Posterior vena cava (tissue), 2 donors: ENCODE measurements around the gene VPS18. TPM values are rescaled to one million over a fixed set of nuclear protein-coding genes. Genes with fewer than 3 reads are reported as not detected.
A peak's percentile ranks its signal among the peaks of the same experiment; 100 is the strongest.

Source experiments
- DNase-seq: peaks from one replicate; pipeline ENCODE4 v3.0.0-alpha.2; 2020; ENCODE audit warnings: low spot score
- intact Hi-C, 2 donors: fragments of 100-400 bp; cut with DNase I; formaldehyde crosslinking; loops; one replicate each; pipeline versions ENCODE4 v1.14.1 to v1.14.2; 2022 to 2023
- total RNA-seq, 2 donors: library from RNA; stranded (reverse); fragmentation: NEBNext Ultra II Directional; extraction: Animal tissue kit (Norgen Biotek cat#: 25700); gene quantifications; one replicate each; pipeline ENCODE4 v1.2.1, GENCODE V29; 2021
- donor health status: DM: yes; HTN: yes; CAD: no.
- donor health status: DM: yes; HTN: yes; CAD: no.

Gene VPS18
- total RNA-seq, 2 donors from 2014 or later, result 21.9 to 23.3 TPM

DNA sequence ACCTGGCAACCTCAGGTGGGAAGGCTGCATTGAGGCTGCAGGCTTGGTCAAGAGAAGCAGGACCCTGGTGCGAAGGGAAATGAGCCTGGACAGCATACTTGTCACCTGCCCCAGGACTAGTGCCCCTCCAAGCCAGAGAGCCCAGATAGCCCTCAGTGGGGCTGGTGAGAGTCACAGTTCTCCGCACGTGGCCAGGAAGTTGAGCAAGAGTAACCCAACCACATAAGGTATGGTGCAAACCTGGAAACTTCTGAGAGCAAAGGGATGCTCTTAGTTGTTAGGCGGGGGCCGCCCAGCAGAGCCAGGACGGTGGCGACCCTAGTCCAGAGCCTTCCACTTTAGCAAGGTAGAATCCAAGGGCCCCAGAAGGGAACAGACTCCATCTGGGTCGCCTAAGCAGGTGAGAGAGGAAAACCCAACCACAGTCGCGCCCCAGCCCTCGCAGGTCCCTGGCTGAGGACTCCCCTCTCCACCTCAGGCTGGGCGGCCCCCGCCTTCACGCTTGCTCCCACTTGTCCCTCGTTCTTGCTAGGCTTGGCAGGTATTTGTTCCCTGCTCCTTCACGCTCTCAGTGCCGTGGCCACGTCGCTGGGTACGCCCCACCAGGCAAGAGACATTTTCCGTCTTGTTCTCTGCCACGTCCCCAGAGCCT is 1.1 kb upstream of the VPS18 start:
- DNase-seq, result no peak
- intact Hi-C loops, result loop anchor here in 1 of 2 donors (5.0 kb wide), 1 partner anchor 36 kb away; no protein-coding TSS in a partner anchor

DNA sequence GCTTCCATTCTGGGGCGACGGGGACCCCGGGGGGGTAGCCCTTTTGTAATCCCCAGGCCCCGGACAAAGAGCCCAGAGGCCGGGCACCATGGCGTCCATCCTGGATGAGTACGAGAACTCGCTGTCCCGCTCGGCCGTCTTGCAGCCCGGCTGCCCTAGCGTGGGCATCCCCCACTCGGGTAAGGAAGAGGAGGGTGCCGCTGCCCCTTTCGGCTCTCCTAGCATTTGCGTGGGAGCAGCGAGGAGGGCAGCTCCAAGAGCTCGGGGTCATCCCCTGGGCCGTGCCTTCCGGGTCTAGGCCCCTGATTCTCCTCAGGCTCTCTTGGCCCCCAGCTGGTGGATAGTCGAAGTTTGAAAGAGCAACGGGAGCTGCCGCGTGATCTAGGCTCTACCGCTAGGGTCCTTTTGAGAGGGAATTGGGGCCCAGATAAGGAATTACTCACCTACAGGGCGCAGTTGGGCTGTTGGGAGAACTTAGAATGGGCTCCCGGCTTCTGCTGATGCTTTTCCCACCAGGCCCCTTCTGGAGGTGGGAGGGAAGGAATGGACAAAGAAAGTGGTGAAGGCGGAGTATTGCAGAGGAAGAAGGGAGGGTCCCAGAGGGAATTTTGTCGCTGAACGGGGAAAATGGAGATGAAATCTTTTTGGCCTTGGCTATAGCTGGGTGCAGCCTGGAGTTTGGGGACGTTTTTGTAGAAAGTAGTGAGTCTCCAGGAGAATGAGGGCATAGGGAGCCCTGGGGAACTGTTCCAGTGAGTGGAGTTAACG is 615 bp downstream of the VPS18 start:
- peak; percentile 86 for DNase-seq
- intact Hi-C loops, result loop anchor here in 1 of 2 donors (5.0 kb wide), 1 partner anchor 38 kb away; no protein-coding TSS in a partner anchor

DNA sequence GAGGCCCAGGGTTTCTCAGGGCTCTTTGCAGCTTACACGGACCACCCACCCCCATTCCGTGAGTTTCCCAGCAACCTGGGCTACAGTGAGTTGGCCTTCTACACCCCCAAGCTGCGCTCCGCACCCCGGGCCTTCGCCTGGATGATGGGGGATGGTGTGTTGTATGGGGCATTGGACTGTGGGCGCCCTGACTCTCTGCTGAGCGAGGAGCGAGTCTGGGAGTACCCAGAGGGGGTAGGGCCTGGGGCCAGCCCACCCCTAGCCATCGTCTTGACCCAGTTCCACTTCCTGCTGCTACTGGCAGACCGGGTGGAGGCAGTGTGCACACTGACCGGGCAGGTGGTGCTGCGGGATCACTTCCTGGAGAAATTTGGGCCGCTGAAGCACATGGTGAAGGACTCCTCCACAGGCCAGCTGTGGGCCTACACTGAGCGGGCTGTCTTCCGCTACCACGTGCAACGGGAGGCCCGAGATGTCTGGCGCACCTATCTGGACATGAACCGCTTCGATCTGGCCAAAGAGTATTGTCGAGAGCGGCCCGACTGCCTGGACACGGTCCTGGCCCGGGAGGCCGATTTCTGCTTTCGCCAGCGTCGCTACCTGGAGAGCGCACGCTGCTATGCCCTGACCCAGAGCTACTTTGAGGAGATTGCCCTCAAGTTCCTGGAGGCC is 5.4 kb downstream of the VPS18 start:
- no peak for DNase-seq

DNA sequence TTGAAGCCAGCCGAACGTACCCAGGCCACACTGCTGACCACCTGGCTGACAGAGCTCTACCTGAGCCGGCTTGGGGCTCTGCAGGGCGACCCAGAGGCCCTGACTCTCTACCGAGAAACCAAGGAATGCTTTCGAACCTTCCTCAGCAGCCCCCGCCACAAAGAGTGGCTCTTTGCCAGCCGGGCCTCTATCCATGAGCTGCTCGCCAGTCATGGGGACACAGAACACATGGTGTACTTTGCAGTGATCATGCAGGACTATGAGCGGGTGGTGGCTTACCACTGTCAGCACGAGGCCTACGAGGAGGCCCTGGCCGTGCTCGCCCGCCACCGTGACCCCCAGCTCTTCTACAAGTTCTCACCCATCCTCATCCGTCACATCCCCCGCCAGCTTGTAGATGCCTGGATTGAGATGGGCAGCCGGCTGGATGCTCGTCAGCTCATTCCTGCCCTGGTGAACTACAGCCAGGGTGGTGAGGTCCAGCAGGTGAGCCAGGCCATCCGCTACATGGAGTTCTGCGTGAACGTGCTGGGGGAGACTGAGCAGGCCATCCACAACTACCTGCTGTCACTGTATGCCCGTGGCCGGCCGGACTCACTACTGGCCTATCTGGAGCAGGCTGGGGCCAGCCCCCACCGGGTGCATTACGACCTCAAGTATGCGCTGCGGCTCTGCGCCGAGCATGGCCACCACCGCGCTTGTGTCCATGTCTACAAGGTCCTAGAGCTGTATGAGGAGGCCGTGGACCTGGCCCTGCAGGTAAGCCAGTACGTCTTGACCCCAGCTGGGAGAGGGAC is 6.2 kb downstream of the VPS18 start:
- DNase-seq, result no peak
- intact Hi-C loops, result loop anchor here (10.0 kb wide), 1 partner anchor 284 kb away; no protein-coding TSS in a partner anchor

More for the DNA sequence above, 5.4 kb downstream of the VPS18 start:
- intact Hi-C loops, result loop anchor here (10.0 kb wide), 1 partner anchor 285 kb away; no protein-coding TSS in a partner anchor

DNA sequence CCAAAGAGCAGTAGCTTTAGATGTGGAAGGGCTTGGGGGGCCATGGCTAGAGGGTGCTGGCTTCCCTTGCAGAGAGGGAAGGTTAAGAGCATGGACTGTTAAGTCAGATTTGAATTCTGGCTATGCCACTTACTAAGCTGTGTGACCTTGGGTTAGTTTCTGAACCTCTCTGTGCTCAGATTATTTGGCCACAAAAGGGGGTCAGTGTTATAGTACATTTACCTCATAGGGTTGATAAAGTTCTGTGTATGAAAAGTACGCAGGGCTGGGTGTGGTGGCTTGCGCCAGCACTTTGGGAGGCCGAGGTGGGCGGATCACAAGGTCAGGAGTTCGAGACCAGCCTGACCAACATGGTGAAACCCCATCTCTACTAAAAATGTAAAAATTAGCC is 6.8 kb downstream of the VPS18 start:
- no peak for DNase-seq
- intact Hi-C loops, result loop anchor here (10.0 kb wide), 1 partner anchor 284 kb away; no protein-coding TSS in a partner anchor

DNA sequence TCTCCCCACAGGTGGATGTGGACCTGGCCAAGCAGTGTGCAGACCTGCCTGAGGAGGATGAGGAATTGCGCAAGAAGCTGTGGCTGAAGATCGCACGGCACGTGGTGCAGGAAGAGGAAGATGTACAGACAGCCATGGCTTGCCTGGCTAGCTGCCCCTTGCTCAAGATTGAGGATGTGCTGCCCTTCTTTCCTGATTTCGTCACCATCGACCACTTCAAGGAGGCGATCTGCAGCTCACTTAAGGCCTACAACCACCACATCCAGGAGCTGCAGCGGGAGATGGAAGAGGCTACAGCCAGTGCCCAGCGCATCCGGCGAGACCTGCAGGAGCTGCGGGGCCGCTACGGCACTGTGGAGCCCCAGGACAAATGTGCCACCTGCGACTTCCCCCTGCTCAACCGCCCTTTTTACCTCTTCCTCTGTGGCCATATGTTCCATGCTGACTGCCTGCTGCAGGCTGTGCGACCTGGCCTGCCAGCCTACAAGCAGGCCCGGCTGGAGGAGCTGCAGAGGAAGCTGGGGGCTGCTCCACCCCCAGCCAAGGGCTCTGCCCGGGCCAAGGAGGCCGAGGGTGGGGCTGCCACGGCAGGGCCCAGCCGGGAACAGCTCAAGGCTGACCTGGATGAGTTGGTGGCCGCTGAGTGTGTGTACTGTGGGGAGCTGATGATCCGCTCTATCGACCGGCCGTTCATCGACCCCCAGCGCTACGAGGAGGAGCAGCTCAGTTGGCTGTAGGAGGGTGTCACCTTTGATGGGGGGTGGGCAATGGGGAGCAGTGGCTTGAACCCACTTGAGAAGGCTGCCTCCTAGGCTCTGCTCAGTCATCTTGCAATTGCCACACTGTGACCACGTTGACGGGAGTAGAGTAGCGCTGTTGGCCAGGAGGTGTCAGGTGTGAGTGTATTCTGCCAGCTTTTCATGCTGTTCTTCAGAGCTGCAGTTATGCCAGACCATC is 8.6 kb downstream of the VPS18 start:
- intact Hi-C loops, result loop anchor here (10.0 kb wide), 1 partner anchor 282 kb away; no protein-coding TSS in a partner anchor
- DNase-seq, result peak; percentile 89

DNA sequence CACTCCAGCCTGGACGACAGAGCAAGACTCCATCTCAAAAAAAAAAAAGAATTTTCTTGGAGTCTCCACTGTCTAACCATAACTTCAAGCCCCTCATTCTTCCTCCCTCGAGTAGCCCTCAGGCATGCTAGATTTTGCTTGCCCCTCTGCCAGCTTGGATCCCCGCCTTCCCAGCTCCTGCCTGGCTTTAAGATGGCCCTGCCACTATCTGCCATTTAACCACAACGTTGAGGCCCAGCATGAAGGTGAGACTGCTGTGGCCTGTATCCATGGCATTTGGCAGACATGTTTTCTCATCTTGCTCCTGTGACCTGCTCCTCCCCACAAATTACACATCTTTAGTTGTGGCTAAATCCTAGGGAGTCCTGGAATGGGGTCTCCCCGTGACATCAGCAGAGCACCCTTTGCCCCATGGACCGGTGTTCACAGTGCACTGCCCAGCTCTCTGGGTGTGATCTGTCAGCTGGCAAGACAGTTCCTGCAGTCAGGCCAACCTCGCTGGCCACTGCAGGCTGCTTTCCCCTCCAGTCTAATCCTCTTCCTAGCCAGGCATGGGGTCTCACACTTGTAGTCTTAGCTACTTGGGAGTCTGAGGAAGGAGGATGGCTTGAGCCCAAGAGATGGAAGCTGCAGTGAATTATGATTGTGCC is 10.4 kb downstream of the VPS18 start:
- intact Hi-C loops, result loop anchor here (2.0 to 10.0 kb wide), 2 partner anchors 118 to 280 kb away; no protein-coding TSS in a partner anchor
- DNase-seq, result no peak

DNA sequence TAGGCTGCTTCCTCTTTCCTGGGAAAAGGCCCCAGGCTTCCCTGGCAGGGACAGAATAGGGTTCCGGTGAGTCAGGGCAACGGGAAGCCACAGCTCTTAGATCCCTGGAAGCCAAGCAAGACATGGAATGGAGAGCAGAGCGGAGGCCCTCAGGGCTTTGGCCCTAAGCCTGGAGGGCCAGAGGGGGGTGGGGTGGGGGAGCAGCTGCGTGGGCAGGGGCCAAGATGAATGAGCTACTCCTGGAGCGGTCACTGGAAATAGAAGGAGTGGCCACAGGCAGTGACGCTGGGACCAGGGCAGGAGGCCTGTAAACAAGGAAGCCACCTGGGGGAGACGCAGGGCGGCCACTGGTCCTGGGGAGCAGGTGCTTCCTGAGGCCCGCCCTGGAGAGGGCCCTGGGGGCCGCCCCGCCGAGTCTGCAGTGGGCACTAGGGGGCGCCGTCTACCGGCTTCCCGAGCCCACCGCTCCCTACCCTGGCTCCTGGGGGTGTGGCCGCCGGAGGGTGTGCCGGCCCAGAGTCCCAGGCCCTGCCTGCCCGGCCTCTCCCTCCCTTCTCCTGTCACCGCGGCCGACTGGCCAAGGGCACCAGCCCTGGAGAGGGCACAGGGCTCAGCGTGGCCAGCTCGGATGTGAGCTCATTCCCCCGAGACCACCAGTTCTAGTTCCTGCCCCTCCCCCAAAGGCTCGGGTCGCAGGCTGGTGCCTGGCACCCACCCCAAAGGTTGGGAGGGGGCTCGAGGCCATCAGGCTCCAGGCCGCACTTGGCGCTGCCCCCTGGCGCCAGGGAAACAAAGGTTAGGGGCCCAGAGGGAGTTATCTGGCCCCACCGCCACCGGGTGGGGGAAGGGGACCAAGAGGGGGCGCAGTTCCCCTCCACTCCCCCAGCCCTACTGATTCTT is 12.1 kb downstream of the VPS18 start:
- DNase-seq, result peak; percentile 96
- intact Hi-C loops, result loop anchor here (10.0 kb wide), 1 partner anchor 278 kb away; no protein-coding TSS in a partner anchor

DNA sequence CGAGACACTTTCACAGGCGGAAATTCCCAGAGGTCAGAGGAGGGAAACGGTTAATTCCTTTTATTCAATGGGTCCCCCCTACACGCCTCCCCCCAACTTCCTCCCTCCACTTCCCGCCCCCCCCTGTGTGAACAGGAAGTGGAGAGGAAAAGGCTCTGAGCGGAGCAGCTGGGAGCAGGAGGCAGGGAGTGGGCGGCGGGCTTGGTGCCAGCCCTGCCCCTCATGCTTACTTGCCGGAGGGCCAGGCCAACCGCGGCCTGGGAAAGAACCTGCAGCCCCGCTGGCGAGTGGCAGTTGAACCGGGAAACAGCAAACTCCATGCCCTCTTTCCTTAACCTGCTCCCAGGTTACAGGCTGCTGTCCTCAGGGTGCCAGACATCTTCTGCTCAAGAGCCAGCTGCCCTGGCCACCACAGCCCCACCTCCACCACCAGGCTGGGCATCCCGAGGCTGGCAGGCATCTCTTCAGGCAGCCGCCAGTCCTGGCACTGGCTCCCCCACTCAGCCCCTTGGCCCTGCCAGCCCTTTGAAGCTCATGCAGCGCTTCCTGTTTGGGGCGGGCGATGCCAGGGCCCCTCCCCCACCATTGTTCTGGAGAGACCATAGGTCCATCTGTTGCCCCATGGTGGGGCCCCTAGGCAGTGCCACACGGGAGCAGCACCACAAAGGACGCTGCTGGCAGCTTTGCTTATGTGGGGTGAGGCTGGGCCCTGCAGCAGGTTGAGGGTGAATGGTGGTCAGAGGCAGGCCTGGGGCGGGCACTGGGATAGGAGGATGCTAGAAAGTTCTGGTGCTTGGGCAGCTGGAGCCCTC is 12.9 kb downstream of the VPS18 start:
- DNase-seq, result no peak

DNA sequence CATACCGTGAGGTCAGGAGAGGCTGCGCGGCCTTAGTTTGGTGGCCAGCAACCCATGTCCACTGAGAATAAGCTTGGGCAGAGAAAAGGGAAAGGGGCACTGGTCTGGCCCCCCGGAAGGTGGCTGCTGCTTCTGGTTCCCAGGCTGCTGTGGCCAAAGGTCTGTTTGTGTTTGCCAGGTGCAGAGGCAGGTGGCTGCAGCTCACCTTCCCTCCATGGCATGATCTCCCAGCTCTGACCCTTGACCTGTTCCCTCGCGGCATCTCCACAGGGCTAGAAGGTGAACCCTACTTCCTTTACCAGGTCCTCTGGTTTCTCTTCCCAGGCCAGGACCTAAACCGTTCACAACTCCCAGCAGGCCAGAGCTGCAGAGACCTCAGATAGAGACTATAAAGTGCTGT is 13.8 kb downstream of the VPS18 start:
- intact Hi-C loops, result loop anchor here (10.0 kb wide), 1 partner anchor 277 kb away; no protein-coding TSS in a partner anchor
- DNase-seq, result no peak

More for the DNA sequence above, 12.9 kb downstream of the VPS18 start:
- intact Hi-C loops, result loop anchor here (10.0 kb wide), 1 partner anchor 278 kb away; no protein-coding TSS in a partner anchor

DNA sequence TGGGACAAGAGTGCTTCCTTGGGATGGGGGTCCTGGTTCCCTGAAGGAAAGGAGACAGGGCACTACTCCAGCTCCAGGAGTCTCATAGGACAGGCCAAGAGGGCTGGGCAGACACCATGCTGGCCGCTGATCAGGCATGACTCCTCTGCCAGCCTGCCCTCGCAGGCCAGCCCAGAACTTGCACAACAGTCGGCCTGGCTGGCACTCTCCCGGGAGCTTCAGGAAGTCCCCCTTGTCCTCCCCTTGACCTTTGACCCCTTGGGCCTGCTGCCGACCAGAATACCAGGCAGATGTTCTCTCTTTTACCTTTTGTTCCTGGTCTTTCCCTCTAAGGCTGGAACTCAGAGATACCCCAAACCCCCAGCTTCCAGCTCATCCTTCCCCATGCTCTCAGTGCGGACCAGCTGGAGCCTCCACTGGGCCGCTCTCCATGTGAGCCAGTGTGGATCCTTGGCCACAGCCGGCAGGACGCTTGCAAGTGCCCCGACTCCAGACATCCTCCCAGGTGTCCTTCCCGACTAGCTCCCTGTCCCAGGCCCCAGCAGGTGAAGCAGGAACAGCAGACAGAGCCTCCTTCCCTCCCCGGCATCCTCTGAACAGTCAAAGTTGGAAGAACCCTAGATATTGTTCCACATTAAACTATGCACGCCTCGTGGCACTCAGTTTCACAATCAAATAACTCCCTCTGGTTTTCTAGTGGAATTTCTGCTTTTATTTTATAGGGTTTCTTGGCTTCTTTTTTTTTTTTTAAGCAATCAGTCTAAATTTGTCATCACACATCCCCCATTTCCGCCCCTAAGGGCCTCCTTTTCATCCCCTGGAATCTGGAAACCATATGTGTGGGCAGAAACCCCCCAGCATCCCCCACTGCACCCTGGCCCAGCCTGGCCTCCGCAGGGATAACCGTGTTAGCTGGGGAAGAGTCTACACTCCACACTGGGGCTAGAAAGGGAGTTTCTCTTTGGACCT is 15.7 kb downstream of the VPS18 start:
- no peak for DNase-seq
- intact Hi-C loops, result loop anchor here (10.0 kb wide), 1 partner anchor 275 kb away; no protein-coding TSS in a partner anchor

DNA sequence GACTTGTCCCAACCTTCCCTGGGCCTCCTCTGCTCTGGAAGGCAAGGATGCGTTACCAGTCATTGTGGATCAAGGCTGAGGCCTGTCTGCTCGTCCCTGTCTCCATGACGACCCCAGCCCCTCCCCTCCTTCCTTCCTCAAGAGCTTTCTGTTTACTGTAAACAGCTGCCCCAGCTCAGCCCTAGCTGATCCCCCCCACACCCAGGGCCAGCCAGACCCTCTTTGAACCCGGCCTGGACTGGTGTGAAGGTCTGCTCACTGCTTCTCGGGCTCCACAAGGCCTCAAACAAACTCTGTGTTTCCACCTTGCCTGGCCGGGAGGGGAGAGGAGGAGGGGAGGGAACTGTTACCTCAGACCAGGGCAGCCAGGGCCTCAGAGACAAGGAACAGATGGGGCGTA is 16.9 kb downstream of the VPS18 start:
- intact Hi-C loops, result no loop called here
- no peak for DNase-seq

DNA sequence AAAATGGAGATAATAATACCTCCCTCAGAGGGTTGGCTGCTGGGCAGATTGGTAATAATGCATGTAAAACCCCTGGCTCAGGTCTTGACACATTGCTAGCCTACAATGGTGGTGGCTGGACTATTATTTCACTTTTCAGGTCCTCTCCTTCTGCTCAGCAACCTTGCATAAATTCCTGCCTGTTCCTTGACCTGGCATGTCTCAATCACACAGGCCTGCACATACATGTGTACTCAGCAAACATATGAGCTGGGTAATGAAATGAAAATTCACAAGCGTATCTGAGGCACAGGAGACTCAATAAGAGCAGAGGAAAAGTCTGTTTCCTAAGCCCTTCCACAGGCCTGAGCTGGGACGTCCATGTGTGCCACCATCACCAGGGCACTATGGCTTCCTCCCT is 17.4 kb downstream of the VPS18 start:
- intact Hi-C loops, result loop anchor here in 1 of 2 donors (2.0 kb wide), 1 partner anchor 25 kb away; no protein-coding TSS in a partner anchor
- DNase-seq, result no peak

DNA sequence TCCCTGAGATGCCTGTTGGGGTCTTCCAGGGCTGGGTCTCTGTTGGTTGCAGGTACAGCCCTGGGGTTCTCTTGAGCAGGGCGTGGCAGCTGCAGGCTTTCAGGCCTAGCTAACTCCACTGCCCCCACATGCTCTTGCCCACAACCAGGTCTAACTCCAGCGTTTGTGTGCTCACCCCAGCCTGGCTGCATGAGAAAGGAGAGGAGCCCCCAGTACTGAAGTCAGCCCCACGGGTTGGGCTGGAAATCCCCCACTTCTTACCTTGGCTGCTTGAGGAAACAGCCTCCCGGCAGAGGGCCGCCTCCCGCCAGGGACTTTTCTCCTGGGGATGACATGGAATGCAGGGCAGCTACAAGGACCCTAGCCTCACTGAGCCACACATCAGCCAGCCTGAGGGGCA is 18.2 kb downstream of the VPS18 start:
- intact Hi-C loops, result loop anchor here in 1 of 2 donors (2.0 kb wide), 1 partner anchor 24 kb away; no protein-coding TSS in a partner anchor

More for the DNA sequence above, 18.2 kb downstream of the VPS18 start:
- DNase-seq, result no peak
